Spleen (tissue), 7 donors: ENCODE measurements around the gene METTL25.

ENCODE experiments used
- CTCF ChIP-seq, 11 experiments: fragments of 200-600 bp in 7 of 11; fragments of 450-650 bp in 4 of 11; sonication (generic) in 4 of 11; IDR thresholded peaks in 8 of 11; conservative IDR thresholded peaks in 3 of 11; 1 replicate in 7 of 11; 2 replicates in 4 of 11; pipeline versions ENCODE4 v1.4.0 to v1.8.0; 2016 to 2021; ENCODE audit warnings: antibody characterized with exemption in 11 of 11, inconsistent platforms in 4 of 11, mild to moderate bottlenecking in 1 of 11
- POLR2A ChIP-seq, 3 donors: fragments of 450-650 bp; IDR thresholded peaks; one replicate each; pipeline ENCODE4 v1.5.1; 2017; ENCODE audit warnings: antibody characterized with exemption in 3 of 3, mild to moderate bottlenecking in 1 of 3
- POLR2AphosphoS5 ChIP-seq, 3 donors: sonication (generic); formaldehyde crosslinking; IDR thresholded peaks; one replicate each; pipeline ENCODE4 v1.5.1; 2017; ENCODE audit warnings: antibody characterized with exemption in 3 of 3
- donor health status: DM: no; HTN: no; CAD: no; lungs with moderate emphysema.
- donor health status: DM: no; HTN: no; CAD: no.
- donor health status: DM: no; HTN: no; CAD: no.

GRCh38 chr12:82448911-82449578 lies 90.7 kb downstream of the METTL25 start:
- TF ChIP-seq POLR2AphosphoS5 (IDR thresholded peaks at IDR 0.05): no peak
- TF ChIP-seq POLR2A (IDR thresholded peaks at IDR 0.05): no peak
- no peak for TF ChIP-seq CTCF (IDR thresholded peaks at IDR 0.05 in 8 of 11, conservative IDR thresholded peaks at IDR 0.05 in 3 of 11)
